HEK293T (cell line): ENCODE results near the gene NRP1.

Experiments used
- ARNT ChIP-seq: fragments of 450-650 bp; IDR thresholded peaks from 2 replicates; pipeline ENCODE4 v1.6.1; 2017; ENCODE audit warnings: mild to moderate bottlenecking
- BHLHE40 ChIP-seq: fragments of 450-650 bp; IDR thresholded peaks from 2 replicates; pipeline ENCODE4 v1.6.1; 2016; ENCODE audit warnings: mild to moderate bottlenecking, moderate library complexity, borderline replicate concordance
- ELF4 ChIP-seq: fragments of 450-650 bp; IDR thresholded peaks from 2 replicates; pipeline ENCODE4 v1.6.1; 2017; ENCODE audit warnings: antibody characterized with exemption
- FOXA1 ChIP-seq: fragments of 450-650 bp; IDR thresholded peaks from 2 replicates; pipeline ENCODE4 v1.6.1; 2016; ENCODE audit warnings: mild to moderate bottlenecking
- FOXK2 ChIP-seq: fragments of 450-650 bp; IDR thresholded peaks from 2 replicates; pipeline ENCODE4 v1.6.1; 2016; ENCODE audit warnings: mild to moderate bottlenecking
- HDGF ChIP-seq: fragments of 450-650 bp; IDR thresholded peaks from 2 replicates; pipeline ENCODE4 v1.6.1; 2017; ENCODE audit warnings: antibody characterized with exemption, borderline replicate concordance
- L3MBTL2 ChIP-seq: fragments of 450-650 bp; conservative IDR thresholded peaks from 2 replicates; pipeline ENCODE4 v1.6.1; 2016; ENCODE audit warnings: mild to moderate bottlenecking
- PKNOX1 ChIP-seq: fragments of 450-650 bp; IDR thresholded peaks from 2 replicates; pipeline ENCODE4 v1.6.1; 2016
- SP1 ChIP-seq: fragments of 450-650 bp; IDR thresholded peaks from 2 replicates; pipeline ENCODE4 v1.6.1; 2017
- SUZ12 ChIP-seq: fragments of 450-650 bp; IDR thresholded peaks from 2 replicates; pipeline ENCODE4 v1.6.1; 2016; ENCODE audit warnings: mild to moderate bottlenecking
- TARDBP ChIP-seq: fragments of 450-650 bp; IDR thresholded peaks from 2 replicates; pipeline ENCODE4 v1.6.1; 2016
- ZNF384 ChIP-seq: fragments of 450-650 bp; IDR thresholded peaks from 2 replicates; pipeline ENCODE4 v1.6.1; 2016

- TF ChIP-seq ELF4 = no peak
- no peak for TF ChIP-seq HDGF
- TF ChIP-seq TARDBP = no peak
- no peak for TF ChIP-seq FOXA1
- no peak for TF ChIP-seq ZNF384
- no peak for TF ChIP-seq FOXK2
- no peak for TF ChIP-seq SP1
- no peak for TF ChIP-seq PKNOX1
- TF ChIP-seq ARNT = no peak
- TF ChIP-seq SUZ12 = no peak
- TF ChIP-seq BHLHE40 = no peak
- TF ChIP-seq L3MBTL2 = no peak
Observed at GRCh38 chr10:33328253-33328652, 6.2 kb downstream of the NRP1 start.
